ENCODE data around the gene TSACC. TPM values are rescaled to one million over a fixed set of nuclear protein-coding genes. Genes with fewer than 3 reads are reported as not detected.

TSACC gene
- total and polyA plus RNA-seq, 9 of the 15 experiments (the other 6 are each of a cell fraction or from before 2014, with no cell fraction given), result 0.45 to 7.4 (median 2.6) TPM

DNA sequence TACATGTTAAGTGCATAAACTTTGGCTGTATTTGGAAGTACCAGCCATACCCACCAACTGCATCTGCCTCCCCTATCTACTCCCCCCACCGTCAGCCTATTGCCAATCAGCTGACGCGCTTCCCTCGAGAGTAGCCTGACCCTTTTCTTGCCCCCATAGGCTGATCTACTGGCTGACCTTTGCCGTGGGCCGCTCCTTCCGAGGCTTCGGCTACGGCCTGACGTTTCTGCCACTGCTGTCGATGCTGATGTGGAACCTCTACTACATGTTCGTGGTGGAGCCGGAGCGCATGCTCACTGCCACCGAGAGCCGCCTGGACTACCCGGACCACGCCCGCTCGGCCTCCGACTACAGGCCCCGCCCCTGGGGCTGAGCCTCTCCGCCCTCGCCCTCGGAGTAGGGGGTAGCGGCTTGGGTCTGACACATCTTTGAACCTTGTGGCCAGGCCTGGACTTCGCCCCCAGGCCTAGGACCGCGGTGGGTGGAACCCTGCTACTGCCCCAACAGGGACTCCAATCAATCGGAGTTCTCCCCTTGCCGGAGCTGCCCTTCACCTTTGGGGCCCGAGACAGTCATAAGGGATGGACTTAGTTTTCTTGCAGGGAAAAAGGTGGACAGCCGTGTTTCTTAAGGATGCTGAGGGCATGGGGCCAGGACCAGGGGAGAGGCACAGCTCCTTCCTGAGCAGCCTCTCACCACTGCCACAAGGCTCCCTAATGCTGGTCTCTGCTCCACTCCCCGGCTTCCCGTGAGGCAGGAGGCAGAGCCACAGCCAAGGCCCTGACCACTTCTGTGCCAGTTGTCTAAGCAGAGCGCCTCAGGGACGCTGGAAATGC is 46.9 kb upstream of the TSACC start (continued):
- TF ChIP-seq EP300 (IDR thresholded peaks at IDR 0.05; ENCODE audit: low read length), result no peak
- TF ChIP-seq ZNF224 (CRISPR knock-in tag; IDR thresholded peaks at IDR 0.05), result 0 out of 2 replicates have a peak, but pooled peaks have one; percentile 21
- TF ChIP-seq MCM7 (IDR thresholded peaks at IDR 0.05), result no peak
- TF ChIP-seq, protein P1, sequence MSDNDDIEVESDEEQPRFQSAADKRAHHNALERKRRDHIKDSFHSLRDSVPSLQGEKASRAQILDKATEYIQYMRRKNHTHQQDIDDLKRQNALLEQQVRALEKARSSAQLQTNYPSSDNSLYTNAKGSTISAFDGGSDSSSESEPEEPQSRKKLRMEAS (CRISPR knock-in tag; IDR thresholded peaks at IDR 0.05), result peak; percentile 80
- TF ChIP-seq NRF1 (conservative IDR thresholded peaks at IDR 0.05 in 1 of 2, IDR thresholded peaks at IDR 0.05 in 1 of 2), result peak; percentile 88 to 90
- TF ChIP-seq SUPT5H (IDR thresholded peaks at IDR 0.05), result peak; percentile 28; the same call in 1 of the 2 replicates
- TF ChIP-seq, protein P2, sequence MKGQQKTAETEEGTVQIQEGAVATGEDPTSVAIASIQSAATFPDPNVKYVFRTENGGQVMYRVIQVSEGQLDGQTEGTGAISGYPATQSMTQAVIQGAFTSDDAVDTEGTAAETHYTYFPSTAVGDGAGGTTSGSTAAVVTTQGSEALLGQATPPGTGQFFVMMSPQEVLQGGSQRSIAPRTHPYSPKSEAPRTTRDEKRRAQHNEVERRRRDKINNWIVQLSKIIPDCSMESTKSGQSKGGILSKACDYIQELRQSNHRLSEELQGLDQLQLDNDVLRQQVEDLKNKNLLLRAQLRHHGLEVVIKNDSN (CRISPR knock-in tag; IDR thresholded peaks at IDR 0.05), result 0 out of 2 replicates have a peak, but pooled peaks have one; percentile 28
- TF ChIP-seq ZNF354B (CRISPR knock-in tag; IDR thresholded peaks at IDR 0.05), result no peak
- peak; percentile 51 for TF ChIP-seq RBFOX2 (IDR thresholded peaks at IDR 0.05; ENCODE audit: low read depth, low read length)
- TF ChIP-seq, protein P3, sequence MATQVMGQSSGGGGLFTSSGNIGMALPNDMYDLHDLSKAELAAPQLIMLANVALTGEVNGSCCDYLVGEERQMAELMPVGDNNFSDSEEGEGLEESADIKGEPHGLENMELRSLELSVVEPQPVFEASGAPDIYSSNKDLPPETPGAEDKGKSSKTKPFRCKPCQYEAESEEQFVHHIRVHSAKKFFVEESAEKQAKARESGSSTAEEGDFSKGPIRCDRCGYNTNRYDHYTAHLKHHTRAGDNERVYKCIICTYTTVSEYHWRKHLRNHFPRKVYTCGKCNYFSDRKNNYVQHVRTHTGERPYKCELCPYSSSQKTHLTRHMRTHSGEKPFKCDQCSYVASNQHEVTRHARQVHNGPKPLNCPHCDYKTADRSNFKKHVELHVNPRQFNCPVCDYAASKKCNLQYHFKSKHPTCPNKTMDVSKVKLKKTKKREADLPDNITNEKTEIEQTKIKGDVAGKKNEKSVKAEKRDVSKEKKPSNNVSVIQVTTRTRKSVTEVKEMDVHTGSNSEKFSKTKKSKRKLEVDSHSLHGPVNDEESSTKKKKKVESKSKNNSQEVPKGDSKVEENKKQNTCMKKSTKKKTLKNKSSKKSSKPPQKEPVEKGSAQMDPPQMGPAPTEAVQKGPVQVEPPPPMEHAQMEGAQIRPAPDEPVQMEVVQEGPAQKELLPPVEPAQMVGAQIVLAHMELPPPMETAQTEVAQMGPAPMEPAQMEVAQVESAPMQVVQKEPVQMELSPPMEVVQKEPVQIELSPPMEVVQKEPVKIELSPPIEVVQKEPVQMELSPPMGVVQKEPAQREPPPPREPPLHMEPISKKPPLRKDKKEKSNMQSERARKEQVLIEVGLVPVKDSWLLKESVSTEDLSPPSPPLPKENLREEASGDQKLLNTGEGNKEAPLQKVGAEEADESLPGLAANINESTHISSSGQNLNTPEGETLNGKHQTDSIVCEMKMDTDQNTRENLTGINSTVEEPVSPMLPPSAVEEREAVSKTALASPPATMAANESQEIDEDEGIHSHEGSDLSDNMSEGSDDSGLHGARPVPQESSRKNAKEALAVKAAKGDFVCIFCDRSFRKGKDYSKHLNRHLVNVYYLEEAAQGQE (IDR thresholded peaks at IDR 0.05; ENCODE audit: borderline replicate concordance), result no peak
- TF ChIP-seq, protein P3 (CRISPR knock-in tag; IDR thresholded peaks at IDR 0.05; ENCODE audit: low read depth), result no peak
- TF ChIP-seq, protein P4, sequence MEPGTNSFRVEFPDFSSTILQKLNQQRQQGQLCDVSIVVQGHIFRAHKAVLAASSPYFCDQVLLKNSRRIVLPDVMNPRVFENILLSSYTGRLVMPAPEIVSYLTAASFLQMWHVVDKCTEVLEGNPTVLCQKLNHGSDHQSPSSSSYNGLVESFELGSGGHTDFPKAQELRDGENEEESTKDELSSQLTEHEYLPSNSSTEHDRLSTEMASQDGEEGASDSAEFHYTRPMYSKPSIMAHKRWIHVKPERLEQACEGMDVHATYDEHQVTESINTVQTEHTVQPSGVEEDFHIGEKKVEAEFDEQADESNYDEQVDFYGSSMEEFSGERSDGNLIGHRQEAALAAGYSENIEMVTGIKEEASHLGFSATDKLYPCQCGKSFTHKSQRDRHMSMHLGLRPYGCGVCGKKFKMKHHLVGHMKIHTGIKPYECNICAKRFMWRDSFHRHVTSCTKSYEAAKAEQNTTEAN (CRISPR knock-in tag; IDR thresholded peaks at IDR 0.05), result no peak
- TF ChIP-seq ZFX (CRISPR knock-in tag; IDR thresholded peaks at IDR 0.05), result peak; percentile 39
- TF ChIP-seq ZNF197 (CRISPR knock-in tag; IDR thresholded peaks at IDR 0.05; ENCODE audit: low read depth), result no peak
- no peak for TF ChIP-seq JUNB (CRISPR knock-in tag; conservative IDR thresholded peaks at IDR 0.05)
- TF ChIP-seq CBX3 (IDR thresholded peaks at IDR 0.05; ENCODE audit: borderline replicate concordance in 1 of 2, low read length in 2 of 2), result no peak

Data from K562 (cell line).